ENCODE results near the gene ATG5.
A peak's percentile ranks its signal among the peaks of the same experiment; 100 is the strongest.

The ATG5 gene

DNA sequence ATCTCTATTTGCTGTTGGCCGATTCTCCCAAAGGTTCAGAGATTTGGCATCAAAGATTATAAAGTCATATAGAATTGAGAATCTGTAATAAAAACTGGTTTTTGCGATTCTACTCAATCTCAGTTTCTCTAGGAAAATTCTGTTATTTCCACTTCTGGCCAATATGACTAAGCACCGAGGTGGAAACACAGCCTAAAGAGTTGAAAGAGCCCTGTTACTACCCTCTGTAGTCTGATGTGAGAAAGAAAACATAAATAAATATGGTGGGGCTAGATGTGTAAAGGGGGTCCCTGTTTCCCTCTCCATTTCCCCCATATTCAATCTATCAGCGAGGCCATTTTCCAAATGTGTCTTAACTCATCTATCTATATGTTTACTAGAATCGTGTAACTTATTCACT is 156.0 kb downstream of the ATG5 start:
- no peaks in the 10 kb centered on the region for H3K9me3 Mint-ChIP-seq
- H3K36me3 Mint-ChIP-seq (ENCODE audit: low read depth) = no peaks in the 10 kb centered on the region
- H3K27ac Mint-ChIP-seq = no peak overlapping the region
- peaks cover 3% of the 10 kb centered on the region for H3K4me1 Mint-ChIP-seq
- H3K4me3 Mint-ChIP-seq = no peak overlapping the region
- H3K27me3 Mint-ChIP-seq (ENCODE audit: low read depth) = peaks cover 4% of the 10 kb centered on the region
- TF ChIP-seq, protein P1, sequence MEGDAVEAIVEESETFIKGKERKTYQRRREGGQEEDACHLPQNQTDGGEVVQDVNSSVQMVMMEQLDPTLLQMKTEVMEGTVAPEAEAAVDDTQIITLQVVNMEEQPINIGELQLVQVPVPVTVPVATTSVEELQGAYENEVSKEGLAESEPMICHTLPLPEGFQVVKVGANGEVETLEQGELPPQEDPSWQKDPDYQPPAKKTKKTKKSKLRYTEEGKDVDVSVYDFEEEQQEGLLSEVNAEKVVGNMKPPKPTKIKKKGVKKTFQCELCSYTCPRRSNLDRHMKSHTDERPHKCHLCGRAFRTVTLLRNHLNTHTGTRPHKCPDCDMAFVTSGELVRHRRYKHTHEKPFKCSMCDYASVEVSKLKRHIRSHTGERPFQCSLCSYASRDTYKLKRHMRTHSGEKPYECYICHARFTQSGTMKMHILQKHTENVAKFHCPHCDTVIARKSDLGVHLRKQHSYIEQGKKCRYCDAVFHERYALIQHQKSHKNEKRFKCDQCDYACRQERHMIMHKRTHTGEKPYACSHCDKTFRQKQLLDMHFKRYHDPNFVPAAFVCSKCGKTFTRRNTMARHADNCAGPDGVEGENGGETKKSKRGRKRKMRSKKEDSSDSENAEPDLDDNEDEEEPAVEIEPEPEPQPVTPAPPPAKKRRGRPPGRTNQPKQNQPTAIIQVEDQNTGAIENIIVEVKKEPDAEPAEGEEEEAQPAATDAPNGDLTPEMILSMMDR (IDR thresholded peaks at IDR 0.05; ENCODE audit: unreplicated experiment in 3 of 3) = no peak

DNA sequence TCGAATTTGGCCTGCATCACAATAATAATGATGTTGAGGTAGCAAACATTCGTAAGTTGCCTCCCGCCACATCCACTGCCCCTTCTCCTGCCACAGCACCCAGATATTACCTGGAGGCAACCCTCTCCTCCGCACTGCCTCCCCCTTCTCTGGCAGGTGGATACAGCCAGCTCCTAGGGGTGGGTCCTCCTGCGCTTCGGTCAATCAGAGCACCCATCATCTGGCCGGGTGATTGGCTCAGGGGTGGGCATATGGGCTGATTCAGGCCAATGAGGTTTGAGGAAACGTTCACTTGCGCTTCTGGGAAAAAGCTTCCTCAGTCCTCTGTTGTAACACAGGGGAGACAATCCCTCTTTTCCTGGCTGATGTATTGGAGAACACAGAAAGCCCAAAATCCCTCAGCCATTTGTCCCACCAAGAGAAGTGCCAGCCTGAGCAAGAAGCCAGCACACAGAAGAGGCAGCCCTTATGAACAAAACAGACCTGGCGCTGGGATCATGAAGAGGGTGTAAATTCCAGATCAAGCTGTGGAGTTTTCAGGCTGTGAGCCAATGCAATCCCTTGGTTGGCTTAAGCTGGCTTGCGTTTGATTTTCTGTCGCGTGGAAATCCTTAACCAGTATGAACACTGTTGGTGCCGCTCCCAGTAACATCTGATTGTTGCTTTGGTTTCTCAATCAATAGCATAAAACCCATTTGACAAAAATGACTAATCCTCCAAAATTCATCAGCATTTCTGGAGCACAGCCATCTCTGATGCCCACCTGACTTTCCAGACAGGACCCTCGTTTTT is 157.3 kb downstream of the ATG5 start:
- Mint-ChIP-seq H3K4me1 (peaks cover 13% of the 10 kb centered on the region), H3K36me3 (ENCODE audit: low read depth) (no peaks in the 10 kb centered on the region), H3K27ac (no peak overlapping the region), H3K27me3 (ENCODE audit: low read depth) (peaks cover 4% of the 10 kb centered on the region), H3K4me3 (no peak overlapping the region), H3K9me3 (no peaks in the 10 kb centered on the region)
- TF ChIP-seq, protein P1 (IDR thresholded peaks at IDR 0.05; ENCODE audit: unreplicated experiment in 3 of 3) = no peak

DNA sequence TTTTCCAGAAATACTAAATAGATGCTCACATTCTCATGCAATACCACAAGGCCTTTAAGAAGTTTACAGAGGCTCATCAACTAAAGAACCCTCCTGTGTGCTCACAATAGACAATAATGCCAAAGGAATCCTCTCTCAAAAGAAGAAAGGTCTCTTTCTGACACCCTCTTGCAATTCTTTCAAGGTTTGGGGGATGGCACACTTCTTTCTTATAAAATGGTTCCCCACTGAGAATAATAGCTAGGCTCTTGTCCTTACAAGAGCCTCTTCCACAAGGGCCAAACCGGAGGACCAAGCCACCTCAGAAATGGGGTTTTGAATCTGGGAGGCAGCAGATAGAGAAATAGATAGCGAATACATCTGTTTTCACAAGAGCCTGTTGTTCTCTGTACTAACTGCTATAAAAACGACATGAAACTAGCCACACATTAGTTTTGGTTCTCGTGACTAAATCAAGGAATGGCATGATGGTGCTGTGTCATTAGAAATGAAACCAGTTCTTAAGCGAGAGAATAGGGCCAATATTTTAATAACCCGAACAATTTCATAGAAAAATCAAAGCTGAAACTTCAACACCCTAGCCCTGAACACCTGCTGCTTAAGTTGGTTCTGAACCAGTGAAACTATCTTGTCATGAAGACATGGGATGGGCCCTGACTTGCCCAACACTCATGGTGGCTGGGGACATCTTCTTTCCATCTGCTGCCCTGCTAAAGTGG is 158.3 kb downstream of the ATG5 start:
- Mint-ChIP-seq H3K27me3 (ENCODE audit: low read depth) (peaks cover 4% of the 10 kb centered on the region), H3K4me1 (peaks cover 20% of the 10 kb centered on the region), H3K9me3 (no peaks in the 10 kb centered on the region), H3K36me3 (ENCODE audit: low read depth) (no peaks in the 10 kb centered on the region), H3K27ac (no peak overlapping the region), H3K4me3 (no peak overlapping the region)
- TF ChIP-seq, protein P1 (IDR thresholded peaks at IDR 0.05; ENCODE audit: unreplicated experiment in 3 of 3) = no peak

DNA sequence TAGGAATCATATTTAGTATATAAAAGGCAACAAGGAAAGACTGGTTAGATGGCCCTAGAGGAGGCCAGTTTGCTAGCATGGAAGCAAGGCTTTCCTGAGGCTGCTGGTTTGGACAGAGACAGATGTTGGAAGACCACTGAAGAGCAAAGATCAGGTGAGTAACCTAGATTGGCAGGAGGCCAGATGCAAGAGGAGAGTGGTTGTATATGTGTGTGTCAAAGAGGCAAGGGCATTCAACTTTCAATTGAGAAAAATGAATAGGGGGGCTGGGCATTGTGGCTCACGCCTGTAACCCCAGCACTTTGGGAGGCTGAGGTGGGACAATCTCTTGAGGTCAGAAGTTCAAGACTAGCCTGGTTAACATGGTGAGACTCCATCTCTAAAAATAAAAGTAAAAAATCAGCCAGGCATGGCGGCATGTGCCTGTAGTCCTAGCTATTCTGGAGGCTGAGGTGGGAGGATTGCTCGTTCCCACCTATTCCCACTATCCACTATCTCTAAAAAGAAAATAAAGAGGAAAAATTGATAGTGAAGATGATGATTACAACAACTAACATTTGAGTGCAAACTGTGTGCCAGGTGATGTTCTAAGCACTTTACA is 159.6 kb downstream of the ATG5 start:
- peaks cover 4% of the 10 kb centered on the region for H3K27me3 Mint-ChIP-seq (ENCODE audit: low read depth)
- H3K9me3 Mint-ChIP-seq = no peaks in the 10 kb centered on the region
- no peak overlapping the region for H3K4me3 Mint-ChIP-seq
- no peaks in the 10 kb centered on the region for H3K36me3 Mint-ChIP-seq (ENCODE audit: low read depth)
- TF ChIP-seq, protein P1 (IDR thresholded peaks at IDR 0.05; ENCODE audit: unreplicated experiment in 3 of 3) = no peak
- H3K4me1 Mint-ChIP-seq = peaks cover 20% of the 10 kb centered on the region
- no peak overlapping the region for H3K27ac Mint-ChIP-seq

DNA sequence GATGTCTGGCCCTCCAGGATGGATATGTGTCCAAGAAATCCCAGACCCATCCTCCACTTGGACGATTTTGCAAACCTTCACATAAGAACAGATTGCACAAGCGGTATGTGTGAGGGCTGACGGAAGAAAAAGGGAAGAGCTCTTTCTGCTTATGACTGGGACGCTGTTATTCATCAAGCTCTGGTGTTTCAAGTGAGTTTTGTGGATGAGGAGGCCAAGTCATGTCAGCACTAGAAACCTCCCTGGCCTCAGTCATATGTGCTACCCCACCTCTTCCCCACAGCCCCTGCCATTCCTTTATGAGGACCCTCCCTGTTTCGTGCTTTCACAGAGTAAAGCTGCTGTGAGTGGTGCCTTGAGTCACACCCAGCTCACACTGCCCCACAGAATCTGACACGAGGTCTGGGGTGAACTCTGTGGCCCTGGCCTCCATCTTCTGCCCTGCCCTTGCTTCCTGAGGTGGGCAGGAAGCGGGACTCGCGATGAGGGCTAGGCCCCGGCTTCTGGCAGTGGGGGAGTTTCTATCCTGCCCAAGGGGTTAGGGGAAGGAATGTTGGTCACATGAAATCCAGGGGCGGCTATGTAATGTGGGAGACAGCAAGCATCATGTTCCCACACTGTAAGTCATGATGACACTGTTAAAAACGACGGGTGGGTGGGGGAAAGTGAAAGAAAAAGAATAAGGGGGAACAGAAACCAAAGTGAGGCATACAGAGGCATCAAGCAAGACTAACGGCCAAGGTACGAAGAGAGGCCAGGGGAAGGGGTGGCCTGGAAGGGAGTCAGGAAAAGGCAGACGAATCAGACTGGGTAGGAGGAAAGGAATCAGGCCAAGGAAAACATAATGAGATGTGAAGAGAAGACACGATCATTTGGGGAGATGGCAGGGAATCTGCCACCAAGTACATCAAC is 161.3 kb downstream of the ATG5 start:
- H3K4me3 Mint-ChIP-seq = no peak overlapping the region
- peak overlapping the region in 2 of 3 experiments; percentile 60 to 65 for H3K27ac Mint-ChIP-seq
- no peaks in the 10 kb centered on the region for H3K27me3 Mint-ChIP-seq (ENCODE audit: low read depth)
- TF ChIP-seq, protein P1 (IDR thresholded peaks at IDR 0.05; ENCODE audit: unreplicated experiment in 3 of 3) = no peak
- no peaks in the 10 kb centered on the region for H3K9me3 Mint-ChIP-seq
- H3K4me1 Mint-ChIP-seq = peaks cover 20% of the 10 kb centered on the region
- H3K36me3 Mint-ChIP-seq (ENCODE audit: low read depth) = no peaks in the 10 kb centered on the region

All from nephron (organoid).